Measurements from ENCODE around the gene WDR90. TPM values are rescaled to one million over a fixed set of nuclear protein-coding genes. Genes with fewer than 3 reads are reported as not detected.

The WDR90 gene
- total RNA-seq, 4 donors from 2014 or later, result 26.9 to 83.7 (median 54.1) TPM

DNA sequence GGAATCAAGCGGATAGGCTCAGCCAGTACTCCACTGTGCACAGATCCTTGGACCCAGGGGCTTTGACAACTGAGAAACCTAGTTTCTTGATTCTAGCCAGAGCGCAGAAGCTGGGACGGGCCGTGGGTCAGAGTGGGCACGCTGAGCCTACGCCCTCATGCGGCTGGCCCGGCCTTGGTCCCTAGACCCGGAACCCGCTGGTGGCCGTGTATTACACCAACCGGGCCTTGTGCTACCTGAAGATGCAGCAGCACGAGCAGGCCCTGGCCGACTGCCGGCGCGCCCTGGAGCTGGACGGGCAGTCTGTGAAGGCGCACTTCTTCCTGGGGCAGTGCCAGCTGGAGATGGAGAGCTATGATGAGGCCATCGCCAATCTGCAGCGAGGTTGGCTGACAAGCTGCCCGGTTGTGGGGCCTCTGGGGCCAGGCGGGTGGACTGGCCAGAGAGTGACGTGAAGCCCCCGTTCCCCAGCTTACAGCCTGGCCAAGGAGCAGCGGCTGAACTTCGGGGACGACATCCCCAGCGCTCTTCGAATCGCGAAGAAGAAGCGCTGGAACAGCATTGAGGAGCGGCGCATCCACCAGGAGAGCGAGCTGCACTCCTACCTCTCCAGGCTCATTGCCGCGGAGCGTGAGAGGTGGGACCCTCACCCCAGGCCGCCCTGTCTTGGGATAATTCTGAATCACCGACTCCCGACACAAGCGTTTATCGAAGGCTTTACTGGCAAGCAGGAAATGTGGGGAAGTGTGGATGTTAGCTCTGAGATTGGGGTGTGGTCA lies 32.0 kb downstream of the WDR90 start:
- WGBS, 2 donors, result 48 to 62% methylated on average over 32 to 34 of the region's 44 CpGs
- TF ChIP-seq POLR2A (IDR thresholded peaks at IDR 0.05), result no peak
- TF ChIP-seq, protein P1, sequence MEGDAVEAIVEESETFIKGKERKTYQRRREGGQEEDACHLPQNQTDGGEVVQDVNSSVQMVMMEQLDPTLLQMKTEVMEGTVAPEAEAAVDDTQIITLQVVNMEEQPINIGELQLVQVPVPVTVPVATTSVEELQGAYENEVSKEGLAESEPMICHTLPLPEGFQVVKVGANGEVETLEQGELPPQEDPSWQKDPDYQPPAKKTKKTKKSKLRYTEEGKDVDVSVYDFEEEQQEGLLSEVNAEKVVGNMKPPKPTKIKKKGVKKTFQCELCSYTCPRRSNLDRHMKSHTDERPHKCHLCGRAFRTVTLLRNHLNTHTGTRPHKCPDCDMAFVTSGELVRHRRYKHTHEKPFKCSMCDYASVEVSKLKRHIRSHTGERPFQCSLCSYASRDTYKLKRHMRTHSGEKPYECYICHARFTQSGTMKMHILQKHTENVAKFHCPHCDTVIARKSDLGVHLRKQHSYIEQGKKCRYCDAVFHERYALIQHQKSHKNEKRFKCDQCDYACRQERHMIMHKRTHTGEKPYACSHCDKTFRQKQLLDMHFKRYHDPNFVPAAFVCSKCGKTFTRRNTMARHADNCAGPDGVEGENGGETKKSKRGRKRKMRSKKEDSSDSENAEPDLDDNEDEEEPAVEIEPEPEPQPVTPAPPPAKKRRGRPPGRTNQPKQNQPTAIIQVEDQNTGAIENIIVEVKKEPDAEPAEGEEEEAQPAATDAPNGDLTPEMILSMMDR (IDR thresholded peaks at IDR 0.05), result no peak
- TF ChIP-seq EP300 (IDR thresholded peaks at IDR 0.05), result no peak
- Histone ChIP-seq H3K27me3 (no peaks in the 10 kb centered on the region), H3K4me1 (peaks cover 0 to 62% (median 42%) of the 10 kb centered on the region in 4 donors), H3K27ac (peak overlapping the region; percentile 85 to 97 (median 94)), H3K36me3 (peaks cover 0 to 33% (median 15%) of the 10 kb centered on the region in 3 donors), H3K4me3 (peak overlapping the region; percentile 69 to 91 (median 85)), H3K9me3 (no peaks in the 10 kb centered on the region)
- DNase-seq (ENCODE audit: low spot score in 2 of 2), result no peak

DNA sequence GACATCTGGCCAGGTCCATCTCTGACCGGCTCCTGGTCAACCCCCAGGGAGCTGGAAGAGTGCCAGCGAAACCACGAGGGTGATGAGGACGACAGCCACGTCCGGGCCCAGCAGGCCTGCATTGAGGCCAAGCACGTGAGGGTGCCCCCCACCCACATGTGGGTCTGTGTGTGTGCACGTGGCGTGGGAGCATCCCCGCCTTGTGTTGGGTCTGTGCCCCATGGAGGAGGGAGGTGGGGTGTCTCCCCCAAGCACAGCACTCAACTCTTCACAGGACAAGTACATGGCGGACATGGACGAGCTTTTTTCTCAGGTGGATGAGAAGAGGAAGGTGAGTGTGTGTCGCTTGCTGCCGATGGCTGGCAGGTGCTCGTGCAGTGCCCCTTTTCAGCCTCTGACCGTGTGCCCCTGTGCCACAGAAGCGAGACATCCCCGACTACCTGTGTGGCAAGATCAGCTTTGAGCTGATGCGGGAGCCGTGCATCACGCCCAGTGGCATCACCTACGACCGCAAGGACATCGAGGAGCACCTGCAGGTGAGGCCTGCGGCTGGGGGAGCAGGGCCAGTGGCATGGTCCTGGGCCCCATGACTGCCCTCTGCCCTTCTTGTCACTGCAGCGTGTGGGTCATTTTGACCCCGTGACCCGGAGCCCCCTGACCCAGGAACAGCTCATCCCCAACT lies 32.7 kb downstream of the WDR90 start:
- TF ChIP-seq POLR2A (IDR thresholded peaks at IDR 0.05) (no peak), EP300 (IDR thresholded peaks at IDR 0.05) (no peak)
- TF ChIP-seq, protein P1 (IDR thresholded peaks at IDR 0.05), result no peak
- Histone ChIP-seq H3K36me3 (peaks cover 0 to 40% (median 15%) of the 10 kb centered on the region in 3 donors), H3K27ac (no peak overlapping the region), H3K27me3 (no peaks in the 10 kb centered on the region), H3K4me1 (peaks cover 0 to 65% (median 41%) of the 10 kb centered on the region in 4 donors), H3K4me3 (no peak overlapping the region), H3K9me3 (no peaks in the 10 kb centered on the region)
- no peak for DNase-seq (ENCODE audit: low spot score in 2 of 2)
- WGBS, 2 donors, result 78 to 83% methylated on average over 7 to 28 of the region's 28 CpGs

DNA sequence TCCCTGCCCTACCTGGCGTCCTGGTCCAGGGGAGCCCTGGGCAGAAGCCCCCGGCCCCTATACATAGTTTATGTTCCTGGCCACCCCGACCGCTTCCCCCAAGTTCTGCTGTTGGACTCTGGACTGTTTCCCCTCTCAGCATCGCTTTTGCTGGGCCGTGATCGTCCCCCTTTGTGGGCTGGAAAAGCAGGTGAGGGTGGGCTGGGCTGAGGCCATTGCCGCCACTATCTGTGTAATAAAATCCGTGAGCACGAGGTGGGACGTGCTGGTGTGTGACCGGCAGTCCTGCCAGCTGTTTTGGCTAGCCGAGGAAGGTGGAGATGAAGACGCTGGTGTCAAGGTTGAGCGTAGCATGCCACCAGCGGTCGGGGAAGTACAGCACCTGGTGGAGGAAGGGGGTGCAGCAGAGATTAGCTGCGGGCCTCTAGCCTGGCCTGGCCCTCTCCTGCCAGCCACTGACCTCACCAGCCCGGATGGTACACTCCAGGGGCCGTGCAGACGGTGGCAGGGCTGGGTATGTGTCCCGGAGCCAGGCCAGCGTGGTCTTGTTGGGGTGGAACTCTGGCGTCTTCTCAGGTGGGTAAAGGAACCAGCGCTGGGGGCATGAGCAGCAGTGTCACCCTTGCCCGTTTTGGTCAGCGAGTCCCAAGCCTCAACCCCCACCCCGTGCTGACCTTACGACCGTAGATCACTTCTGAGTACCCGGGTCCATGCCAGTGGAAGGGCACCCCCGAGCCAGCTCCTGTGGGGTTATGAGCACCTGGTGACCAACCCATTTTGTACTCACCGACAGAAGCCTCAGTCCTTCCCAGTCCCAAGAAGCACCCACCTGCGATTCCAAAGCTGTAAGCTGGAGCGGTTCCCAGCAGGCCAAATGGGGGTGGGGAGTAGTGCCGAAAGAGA lies 33.6 kb downstream of the WDR90 start:
- Histone ChIP-seq H3K36me3 (peaks cover 0 to 49% (median 15%) of the 10 kb centered on the region in 3 donors), H3K27me3 (no peaks in the 10 kb centered on the region), H3K4me1 (peaks cover 0 to 65% (median 41%) of the 10 kb centered on the region in 4 donors), H3K27ac (no peak overlapping the region), H3K4me3 (no peak overlapping the region), H3K9me3 (no peaks in the 10 kb centered on the region)
- WGBS, 2 donors, result 82 to 85% methylated on average over 34 to 36 of the region's 36 CpGs
- TF ChIP-seq POLR2A (IDR thresholded peaks at IDR 0.05), result no peak
- TF ChIP-seq, protein P1 (IDR thresholded peaks at IDR 0.05), result no peak
- TF ChIP-seq EP300 (IDR thresholded peaks at IDR 0.05), result no peak
- DNase-seq (ENCODE audit: low spot score in 2 of 2), result no peak

DNA sequence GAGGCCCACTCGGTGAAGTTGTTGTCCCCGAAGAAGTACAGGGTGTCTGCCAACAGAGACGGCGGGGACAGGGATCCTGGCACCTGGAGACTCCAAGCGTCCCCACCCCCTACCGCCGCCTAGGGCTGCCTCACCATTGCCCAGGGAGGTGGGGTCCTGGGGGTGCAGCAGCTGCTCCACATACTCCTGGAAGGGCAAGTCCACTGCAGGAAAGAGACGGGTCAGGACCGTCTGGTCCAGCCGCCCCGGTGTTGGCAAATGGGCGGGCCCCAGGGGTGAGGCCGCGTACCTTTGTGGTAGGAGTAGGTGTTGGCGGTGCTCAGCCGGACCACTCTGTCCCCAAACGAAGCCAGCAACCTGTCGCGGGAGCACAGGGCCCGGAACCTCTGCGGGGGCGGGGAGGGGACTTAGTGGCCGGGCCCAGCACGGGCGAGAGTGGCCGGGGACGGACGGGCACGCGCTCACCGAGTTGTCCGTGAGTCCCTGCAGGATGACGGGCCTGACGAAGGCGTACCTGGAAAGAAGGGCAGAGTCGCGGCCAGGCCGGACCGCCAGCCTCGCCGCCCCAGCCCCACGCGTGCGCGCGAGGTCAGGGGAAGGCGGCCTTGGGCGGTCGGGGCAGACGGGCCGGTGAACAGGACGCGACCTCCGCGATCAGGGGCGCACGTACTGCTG lies 34.4 kb downstream of the WDR90 start:
- no peaks in the 10 kb centered on the region for H3K27me3 ChIP-seq
- TF ChIP-seq EP300 (IDR thresholded peaks at IDR 0.05) (no peak), POLR2A (IDR thresholded peaks at IDR 0.05) (no peak)
- TF ChIP-seq, protein P1 (IDR thresholded peaks at IDR 0.05), result no peak
- DNase-seq (ENCODE audit: low spot score in 2 of 2), result no peak
- no peaks in the 10 kb centered on the region for H3K9me3 ChIP-seq
- H3K4me1 ChIP-seq, result peaks cover 0 to 73% (median 39%) of the 10 kb centered on the region in 4 donors
- H3K36me3 ChIP-seq, result peaks cover 0 to 53% (median 15%) of the 10 kb centered on the region in 3 donors
- H3K27ac ChIP-seq, result peak overlapping the region in 2 of 4 donors; percentile 76 to 84
- whole genome bisulfite sequencing, 2 donors, result 17 to 43% methylated on average over 17 to 55 of the region's 57 CpGs
- peak overlapping the region; percentile 56 to 84 (median 72) for H3K4me3 ChIP-seq
